OCI-LY1 (cell line): ENCODE data around the gene ZBTB17.

Source experiments
- EZH2 ChIP-seq: fragments of 200-600 bp; sonication (generic), shearing (Covaris generic); IDR thresholded peaks from 2 replicates; pipeline ENCODE4 v1.8.0; 2017; ENCODE audit warnings: borderline replicate concordance, mixed run types, mild to moderate bottlenecking, antibody characterized with exemption, low read length, moderate library complexity, mixed read lengths
- TF ChIP-seq, protein P1 (sequence below): fragments of 200-600 bp; sonication (generic), shearing (Covaris generic); IDR thresholded peaks from 2 replicates; pipeline ENCODE4 v1.5.1; 2017; ENCODE audit warnings: mild to moderate bottlenecking, antibody characterized with exemption, low read length, moderate library complexity, mixed read lengths

DNA sequence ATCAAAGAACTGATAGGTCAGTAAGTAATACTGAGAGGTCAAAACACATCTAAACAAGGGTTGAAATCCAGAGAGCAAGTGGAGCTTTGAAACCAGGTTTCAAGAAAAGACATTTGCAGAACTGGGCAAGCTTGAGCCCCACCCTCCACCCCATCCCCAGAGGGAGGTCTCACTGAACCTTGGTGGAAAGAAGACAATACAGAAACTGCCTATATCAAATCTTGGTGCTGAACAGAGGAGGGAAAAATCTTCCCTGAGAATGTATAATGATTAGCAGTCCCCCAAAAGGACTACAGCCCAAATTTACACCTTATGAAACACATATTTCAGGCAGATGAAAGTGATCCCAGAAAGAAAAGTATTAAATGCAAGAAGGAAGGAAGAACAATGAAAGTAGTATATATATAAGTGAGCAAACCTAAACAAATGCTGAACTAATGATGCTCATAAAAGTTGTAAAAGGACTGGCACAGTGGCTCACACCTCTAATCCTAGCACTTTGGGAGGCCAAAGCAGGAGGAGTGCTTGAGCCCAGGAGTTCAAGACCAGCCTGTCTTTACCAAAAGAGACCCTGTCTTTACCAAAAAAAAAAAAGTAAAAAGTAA lies 12.4 kb downstream of the ZBTB17 start:
- TF ChIP-seq, protein P1, sequence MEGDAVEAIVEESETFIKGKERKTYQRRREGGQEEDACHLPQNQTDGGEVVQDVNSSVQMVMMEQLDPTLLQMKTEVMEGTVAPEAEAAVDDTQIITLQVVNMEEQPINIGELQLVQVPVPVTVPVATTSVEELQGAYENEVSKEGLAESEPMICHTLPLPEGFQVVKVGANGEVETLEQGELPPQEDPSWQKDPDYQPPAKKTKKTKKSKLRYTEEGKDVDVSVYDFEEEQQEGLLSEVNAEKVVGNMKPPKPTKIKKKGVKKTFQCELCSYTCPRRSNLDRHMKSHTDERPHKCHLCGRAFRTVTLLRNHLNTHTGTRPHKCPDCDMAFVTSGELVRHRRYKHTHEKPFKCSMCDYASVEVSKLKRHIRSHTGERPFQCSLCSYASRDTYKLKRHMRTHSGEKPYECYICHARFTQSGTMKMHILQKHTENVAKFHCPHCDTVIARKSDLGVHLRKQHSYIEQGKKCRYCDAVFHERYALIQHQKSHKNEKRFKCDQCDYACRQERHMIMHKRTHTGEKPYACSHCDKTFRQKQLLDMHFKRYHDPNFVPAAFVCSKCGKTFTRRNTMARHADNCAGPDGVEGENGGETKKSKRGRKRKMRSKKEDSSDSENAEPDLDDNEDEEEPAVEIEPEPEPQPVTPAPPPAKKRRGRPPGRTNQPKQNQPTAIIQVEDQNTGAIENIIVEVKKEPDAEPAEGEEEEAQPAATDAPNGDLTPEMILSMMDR, result no peak
- TF ChIP-seq EZH2, result no peak
